H54 (cell line): ENCODE measurements around the gene CCDC85C.
A peak's percentile ranks its signal among the peaks of the same experiment; 100 is the strongest.

Source experiments
- DNase-seq: peaks from one replicate; pipeline ENCODE4 v3.0.0; 2011; ENCODE audit warnings: low spot score, mixed read lengths; ENCODE audit not compliant: insufficient read length
- FAIRE-seq: peaks from 3 replicates; lab custom pipeline; 2011; peaks lifted over from hg19 to GRCh38; lab: Jason Lieb, UNC
- POLR2A ChIP-seq: IDR thresholded peaks from 2 replicates; pipeline ENCODE4 v1.6.1; 2011; ENCODE audit warnings: low read depth, mild to moderate bottlenecking, low read length

CCDC85C gene

DNA sequence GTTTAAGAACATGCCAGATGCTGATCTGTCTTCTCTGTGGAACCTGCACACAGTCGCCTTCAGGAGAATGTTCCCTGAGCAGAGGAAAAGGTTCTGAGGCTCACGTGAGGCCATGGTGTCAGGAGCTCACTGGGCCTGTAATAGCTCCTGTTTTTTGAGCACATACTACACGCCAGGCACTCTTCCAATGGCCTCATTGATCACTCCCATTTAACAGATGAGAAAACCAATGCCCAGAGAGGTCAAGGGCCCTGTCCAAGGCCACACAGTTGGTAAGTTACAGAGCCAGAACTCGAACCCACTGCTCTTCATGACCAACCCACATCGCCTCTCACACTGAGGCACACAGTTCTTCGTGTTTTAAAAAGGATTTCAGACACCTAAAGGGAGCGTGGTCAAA is 33.6 kb upstream of the CCDC85C start:
- FAIRE-seq: no peak
- no peak for DNase-seq
- TF ChIP-seq POLR2A: no peak

DNA sequence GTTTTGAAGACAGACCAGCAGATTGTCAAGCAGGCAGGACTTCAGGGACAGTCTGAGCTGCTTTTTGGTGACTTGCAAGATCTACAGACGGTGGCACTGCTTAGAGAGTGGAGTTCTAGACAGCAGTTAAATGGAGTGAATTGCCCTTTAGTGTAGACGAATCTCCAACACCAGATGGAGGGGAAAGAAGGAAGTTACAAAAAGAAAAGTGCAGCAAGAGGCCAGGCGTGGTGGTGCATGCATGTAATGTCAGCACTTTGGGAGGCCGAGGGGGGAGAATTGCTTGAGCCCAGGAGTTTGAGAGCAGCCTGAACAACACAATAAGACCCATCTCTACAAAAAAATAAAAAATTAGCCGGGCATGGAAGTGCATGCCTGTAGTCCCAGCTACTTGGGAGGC is 32.5 kb upstream of the CCDC85C start:
- FAIRE-seq: no peak
- TF ChIP-seq POLR2A: no peak
- DNase-seq: no peak

DNA sequence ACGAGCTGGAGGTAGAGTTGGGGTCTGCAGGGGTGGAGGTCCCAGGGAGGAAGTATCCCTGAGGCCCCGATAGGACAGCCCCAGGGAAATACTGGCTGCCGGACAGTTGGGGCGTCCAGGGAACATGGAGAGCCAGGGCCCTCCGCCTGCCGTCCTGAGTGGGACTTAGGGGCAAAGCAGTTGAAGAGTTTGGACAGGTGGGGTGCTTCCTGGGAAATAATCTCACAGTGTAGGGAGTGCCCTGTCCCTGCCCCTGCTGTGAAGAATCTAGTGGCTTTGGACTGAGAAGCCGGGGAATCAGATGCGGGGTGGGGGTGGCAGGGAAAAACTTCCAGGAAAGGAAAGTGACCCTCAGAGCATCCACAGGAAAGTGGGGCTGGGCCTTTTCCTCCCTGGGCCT is 31.1 kb upstream of the CCDC85C start:
- DNase-seq: no peak
- no peak for FAIRE-seq
- TF ChIP-seq POLR2A: no peak

DNA sequence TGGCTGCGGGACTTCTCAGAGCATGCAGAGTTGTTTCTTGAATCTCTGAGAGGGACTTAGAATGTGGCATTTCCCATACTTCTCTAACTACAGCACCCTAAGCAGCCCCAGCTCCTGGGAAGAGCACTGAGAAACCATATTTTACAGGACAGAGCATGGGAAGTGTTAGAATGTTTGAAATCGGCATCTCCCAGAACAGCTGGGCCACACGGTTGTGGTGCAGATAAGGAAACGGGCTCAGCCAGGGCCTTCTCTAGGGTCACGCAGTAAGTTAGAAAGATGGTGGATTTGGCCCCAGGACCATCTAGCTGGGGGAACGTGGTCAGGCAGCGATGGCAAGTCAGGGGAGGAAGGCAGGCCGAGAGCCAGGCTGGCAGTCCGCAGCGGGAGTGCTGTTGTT is 30.4 kb upstream of the CCDC85C start:
- TF ChIP-seq POLR2A: no peak
- no peak for FAIRE-seq
- DNase-seq: no peak

DNA sequence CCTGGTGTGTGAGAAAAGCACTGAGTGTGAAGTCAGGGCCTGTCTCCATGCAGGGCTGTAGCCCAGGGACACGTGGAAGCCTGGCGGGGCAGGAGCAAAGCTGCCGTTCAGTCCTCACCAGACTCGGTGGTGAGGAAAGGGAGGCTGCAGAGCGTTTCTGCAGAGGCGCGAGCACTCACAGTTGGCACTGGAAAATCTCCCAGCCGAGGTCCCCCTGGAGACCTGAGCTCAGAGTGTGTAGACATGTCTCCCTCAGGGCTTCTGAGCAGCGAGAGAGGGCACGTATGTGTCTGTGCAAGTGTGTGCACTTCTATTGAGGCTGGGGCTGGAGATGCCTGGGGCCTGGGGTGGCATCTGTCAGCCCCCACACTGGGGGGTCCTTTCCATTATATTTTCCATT is 29.9 kb upstream of the CCDC85C start:
- no peak for TF ChIP-seq POLR2A
- DNase-seq: no peak
- no peak for FAIRE-seq

DNA sequence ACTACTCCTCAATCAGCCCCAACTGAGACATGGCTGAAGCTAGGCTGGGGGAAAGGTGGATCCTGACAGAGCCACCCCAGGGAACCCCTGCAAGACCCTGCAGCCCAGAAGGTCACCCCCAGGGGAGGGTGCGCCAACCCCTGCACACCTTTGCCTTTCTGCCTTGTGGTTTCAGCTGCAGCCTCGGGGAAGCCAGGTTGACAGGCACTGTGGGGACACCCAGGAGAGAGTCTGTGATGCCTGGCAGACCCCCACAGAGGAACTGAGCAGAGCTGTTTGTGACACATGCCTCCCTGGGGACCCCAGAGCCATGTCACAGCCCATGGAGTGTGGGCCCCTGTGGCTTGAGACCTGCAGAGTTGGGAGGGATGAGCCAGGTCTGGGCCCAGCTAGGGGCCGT is 29.1 kb upstream of the CCDC85C start:
- no peak for FAIRE-seq

DNA sequence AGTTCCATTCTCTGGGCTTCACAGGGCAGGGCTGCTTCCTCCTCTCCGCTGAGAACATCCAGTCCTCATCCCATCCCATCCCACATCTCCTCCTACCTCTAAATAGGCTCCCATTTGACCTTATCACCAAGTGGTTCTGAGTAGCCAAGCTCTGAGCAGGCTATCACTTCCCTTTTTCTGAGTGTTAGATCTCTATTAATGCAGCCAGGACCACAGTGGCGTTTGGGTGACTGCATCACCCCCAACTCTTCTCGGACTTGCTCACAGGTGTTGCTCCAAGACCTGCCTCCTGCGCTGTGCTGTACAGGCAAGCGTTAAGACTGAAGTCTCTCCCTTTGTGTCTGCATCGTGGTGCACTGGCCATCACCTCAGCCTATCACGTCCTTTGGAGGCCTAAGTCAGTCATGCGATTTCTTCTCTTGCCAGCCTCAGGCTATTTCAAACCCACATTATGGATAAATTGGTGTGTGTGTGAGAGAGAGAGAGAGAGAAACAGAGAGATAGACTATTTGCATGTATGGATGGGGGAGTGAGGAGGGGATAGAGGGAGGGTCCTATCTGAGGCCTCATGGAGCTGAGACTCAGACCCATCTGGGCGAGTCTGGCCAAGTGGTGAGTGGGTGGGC is 28.5 kb upstream of the CCDC85C start:
- DNase-seq (no peak), FAIRE-seq (no peak)

More for the DNA sequence above, 29.1 kb upstream of the CCDC85C start:
- no peak for DNase-seq
- no peak for TF ChIP-seq POLR2A

DNA sequence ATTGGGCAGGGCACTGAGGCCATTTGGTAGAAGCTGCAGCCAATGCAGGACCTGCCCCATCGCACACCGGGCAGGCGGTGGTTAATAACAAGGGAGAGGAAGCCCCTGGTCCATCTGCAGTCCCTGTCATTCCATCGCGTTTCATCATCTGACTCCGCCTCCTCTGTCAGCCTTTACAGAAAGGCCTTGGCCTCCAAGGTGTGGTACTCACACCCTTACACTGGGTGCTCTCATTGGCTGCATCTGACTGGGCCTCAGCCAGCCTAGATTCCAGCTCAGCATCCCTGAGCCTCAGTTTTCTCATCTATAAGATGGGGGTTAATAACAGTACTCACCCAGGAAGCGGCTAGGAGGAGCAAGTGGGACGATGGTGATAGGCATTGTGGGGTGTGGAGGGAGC is 26.2 kb upstream of the CCDC85C start:
- DNase-seq (no peak), FAIRE-seq (no peak)
- no peak for TF ChIP-seq POLR2A

More for the DNA sequence above, 28.5 kb upstream of the CCDC85C start:
- TF ChIP-seq POLR2A: no peak

DNA sequence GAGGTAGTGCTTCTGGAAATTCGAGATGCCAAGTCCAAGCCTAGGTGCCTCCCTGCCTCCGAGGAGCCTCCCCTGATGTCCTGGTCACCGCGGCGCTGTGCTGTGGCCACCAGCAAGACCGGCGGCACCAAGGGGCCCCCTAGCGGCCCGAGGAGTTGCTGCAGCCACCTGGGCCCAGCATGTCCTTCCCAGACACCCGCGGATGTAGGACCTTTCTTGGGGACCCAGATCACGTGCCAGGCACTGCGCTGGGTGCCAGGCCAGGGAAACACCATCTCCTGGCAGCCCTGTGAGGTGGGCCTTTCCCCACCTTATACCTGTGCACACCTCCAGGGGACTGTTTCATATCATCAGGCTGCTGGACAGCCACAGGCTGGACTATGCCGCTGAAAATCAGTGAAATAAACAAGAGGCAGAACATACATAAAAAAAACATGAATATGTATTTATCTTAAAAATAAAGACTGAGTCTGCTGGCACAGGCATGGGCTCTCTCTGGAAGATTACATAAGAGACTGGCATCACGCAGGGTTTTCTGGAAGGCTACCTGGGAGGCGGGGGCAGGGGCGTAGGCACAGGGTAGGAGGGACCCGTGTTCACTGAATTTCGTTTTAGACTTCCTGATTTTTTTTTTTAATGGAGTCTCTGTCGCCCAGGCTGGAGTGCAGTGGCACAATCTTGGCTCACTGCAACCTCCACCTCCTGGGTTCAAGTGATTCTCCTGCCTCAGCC is 25.0 kb upstream of the CCDC85C start:
- TF ChIP-seq POLR2A: no peak
- FAIRE-seq: no peak
- peak; percentile 88 for DNase-seq

DNA sequence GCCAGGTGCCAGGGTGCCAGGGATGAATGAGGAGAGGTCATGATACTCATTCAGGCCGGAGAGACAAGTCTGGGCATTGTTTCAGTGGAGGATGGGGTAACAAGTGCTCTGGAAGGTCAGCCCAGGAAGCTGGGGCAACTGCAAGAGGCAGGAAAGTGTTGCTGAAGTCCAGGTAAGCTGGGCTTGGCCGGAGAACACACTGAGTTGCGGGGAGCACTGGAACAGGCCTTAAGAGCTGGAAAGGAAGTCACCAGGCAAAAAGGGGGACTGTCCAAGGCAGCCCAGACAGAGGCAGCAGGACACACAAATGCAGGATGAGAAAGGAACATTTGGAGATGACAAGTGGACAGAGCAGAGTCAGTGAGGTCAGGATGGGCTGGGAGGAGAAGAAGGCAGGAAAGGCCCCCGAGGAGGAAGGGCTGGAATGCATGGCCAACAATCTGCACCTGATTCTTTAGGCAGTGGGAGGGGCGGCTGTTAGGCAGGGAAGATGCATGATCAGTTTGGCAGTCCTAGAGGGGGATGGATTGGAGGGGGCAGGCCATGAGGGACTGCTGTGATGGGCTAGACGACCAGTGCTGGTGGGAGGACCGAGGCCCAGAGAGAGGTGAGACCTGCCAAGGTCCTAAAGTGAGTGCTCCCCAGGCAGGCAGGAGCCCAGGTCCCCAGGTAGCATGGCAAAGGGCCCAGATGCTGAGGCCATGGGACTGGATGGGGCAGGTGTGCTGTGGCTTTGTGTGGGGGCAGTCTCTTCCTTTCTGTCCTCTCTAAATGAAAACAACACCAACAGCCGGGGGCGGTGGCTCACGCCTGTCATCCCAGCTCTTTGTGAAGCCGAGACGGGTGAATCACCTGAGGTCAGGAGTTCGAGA is 23.7 kb upstream of the CCDC85C start:
- FAIRE-seq: no peak
- TF ChIP-seq POLR2A: no peak
- no peak for DNase-seq

DNA sequence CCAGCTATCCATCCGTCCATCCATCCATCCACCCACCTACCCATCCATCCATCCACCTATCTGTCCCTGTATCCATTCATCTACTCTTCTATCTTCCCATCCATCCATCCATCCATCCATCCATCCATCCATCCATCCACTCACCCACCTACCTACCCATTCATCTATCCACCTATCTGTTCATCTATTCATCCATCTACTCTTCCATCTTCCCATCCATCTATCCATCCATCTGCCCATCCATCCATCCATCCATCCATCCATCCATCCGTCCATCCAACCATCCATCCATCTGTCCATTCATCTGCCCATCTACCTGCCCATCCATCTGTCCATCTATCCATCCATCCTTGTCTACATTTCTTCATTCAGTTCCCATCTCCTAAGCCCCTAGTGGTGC is 23.1 kb upstream of the CCDC85C start:
- DNase-seq: no peak
- no peak for TF ChIP-seq POLR2A
- no peak for FAIRE-seq

DNA sequence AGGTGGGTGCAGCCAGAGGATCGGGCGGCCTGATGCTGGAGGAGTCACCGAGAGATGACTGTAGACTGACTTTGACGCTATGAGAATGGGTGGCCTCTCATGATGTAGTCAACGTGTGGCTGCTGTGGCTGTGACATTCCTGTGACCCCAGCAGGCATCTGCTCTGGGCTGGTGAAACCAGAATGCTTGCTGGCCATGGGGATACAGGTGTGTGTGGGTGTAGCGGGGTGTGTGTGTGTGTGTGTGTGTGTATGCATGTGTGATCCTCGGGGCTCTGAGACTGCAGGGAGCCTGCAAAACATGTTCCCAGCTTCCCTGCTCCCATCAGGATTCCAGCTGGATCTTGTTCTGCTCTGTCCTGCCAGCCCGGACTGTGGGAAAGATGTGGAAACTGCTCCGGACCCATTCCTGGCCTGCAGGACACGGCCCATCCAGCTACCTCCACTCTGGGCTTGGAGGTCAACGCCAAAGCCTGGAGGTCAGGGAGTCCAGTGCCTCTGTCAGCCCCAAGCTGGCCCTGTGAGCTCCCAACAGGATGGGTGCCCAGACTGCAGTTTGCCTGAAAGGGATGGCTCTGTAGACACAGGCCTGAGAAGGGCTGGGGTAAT is 22.1 kb upstream of the CCDC85C start:
- no peak for DNase-seq
- no peak for FAIRE-seq
- no peak for TF ChIP-seq POLR2A

DNA sequence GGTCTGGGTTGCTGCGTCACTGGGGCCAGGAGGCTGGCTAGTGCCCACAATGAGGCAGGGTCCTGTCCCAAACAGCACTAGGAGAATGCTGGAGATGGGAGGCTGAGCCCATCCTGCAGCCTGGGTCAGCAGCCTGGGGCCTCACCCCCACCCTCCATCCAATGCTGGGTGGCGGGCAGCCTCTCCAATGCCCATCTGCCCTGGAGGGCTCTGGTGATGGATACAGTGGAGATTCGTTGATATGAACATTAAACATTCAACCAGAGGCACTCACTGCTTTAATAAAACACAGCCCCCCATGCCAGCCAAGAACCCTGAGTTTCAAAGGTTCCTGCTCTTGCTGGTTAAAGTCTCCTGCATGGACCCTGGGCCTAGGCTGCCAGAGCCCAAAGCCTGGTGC is 21.5 kb upstream of the CCDC85C start:
- no peak for FAIRE-seq
- TF ChIP-seq POLR2A: no peak
- DNase-seq: no peak

DNA sequence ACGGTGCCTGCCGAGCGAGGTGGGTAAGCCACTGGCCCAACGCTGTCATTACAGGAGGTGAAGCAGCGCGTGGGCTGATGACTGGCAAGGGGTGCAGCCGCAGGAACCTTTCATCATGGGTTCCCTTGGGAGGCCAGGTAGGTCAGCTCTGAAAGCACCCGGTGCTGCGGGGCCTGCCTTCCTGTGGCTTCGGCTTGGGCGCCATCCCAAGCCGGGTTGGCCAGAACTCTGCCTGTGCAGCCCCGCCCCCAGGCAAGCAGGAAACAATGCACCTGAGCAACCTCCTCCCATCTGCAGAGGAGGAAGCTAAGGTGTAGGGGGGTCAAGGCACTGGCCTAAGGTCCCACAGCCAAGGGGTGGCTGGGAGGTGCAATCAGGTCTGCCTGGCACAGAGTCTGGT is 21.0 kb upstream of the CCDC85C start:
- no peak for DNase-seq
- TF ChIP-seq POLR2A: no peak
- no peak for FAIRE-seq

DNA sequence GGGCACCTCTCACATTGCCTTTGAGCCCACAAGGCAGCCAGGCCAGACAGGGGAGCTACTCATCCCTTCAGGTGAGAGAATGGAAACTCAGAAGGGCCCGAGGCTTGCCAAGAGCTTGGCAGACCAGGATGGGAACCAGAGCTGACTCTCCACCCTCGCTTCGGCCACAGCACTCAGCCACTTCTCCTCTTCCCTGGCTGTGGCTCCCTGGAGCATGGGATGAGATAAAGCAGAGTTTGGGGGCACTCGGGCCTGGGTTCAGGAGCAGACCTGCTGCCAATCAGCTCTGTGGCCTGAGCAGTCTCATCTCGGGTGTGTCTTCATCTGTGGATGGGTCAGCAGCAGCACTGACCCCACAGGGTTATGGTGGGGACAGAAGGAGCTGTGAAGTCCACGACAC is 20.0 kb upstream of the CCDC85C start:
- no peak for TF ChIP-seq POLR2A
- DNase-seq (no peak), FAIRE-seq (no peak)
